ENCODE data around the gene DAGLB.

The DAGLB gene

DNA sequence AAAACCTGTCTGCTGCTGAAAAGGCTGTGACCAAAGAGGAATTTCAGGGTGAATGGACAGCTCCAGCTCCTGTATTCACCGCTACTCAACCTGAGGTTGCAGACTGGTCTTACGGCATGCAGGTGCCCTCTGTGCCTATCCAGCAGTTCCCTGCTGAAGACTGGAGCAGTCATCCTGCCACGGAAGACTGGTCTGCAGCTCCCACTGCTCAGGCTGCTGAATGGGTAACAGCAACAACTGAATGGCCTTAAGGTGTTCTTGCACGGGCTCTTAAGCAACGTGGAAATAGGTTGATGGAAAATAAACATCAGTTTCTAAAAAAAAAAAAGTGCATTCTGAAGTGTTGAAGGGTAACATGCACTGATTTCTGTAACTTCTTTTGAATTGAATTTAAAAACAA lies 82.3 kb downstream of the DAGLB start:
- no peak for DNase-seq (ENCODE audit: low read depth)

DNA sequence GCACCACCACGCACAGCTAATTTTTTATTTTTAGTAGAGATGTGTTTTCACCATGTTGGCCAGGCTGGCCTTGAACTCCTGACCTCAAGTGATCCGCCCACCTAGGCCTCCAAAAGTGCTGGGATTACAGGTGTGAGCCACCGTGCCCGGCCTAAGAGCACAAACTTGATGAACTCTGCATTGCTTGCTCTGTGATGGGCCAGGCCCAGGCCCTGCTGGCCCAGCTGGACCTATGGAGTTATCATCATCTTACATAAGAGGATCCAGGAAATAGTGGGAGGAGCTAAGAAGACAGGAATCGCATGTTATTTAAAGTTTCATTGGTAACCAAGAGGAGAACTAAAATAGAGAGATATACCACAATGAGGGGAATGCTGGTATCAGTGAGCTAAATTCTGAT lies 86.9 kb downstream of the DAGLB start:
- DNase-seq (ENCODE audit: low read depth), result peak; percentile 13

DNA sequence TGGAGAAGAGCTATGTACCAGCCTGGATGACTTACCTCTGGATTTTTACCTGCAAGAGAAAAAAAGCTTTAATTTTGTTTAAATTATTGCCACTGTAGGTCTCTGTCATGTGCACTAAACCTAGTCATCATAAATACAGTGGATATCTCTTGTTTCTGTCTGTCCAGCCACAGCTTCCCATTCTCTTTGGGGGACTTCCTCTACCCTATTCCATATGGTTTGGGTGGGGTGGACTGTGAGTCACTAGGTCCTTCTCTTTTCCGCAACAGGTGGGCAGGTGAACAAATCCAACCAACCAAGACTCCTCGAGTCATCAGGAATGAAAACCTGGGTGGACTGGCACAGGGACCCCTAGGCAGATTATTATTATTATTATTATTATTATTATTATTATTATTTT lies 88.0 kb downstream of the DAGLB start:
- no peak for DNase-seq (ENCODE audit: low read depth)

Data from EH (cell line).